IMR-90 (cell line): ENCODE measurements around the gene AGMO. TPM values are rescaled to one million over a fixed set of nuclear protein-coding genes. Genes with fewer than 3 reads are reported as not detected.

Experiments used
- ATAC-seq: fragments of 200-7000 bp; cut with Tn5 transposase; 2 replicates; pipeline ENCODE4 v1.9.1; 2020; ENCODE audit warnings: low read depth, mild to moderate bottlenecking, moderate library complexity
- BruUV-seq: library from RNA; stranded (reverse); fragments of 400-500 nt; replicated peaks from 2 replicates; lab custom pipeline; 2021; lab: Mats Ljungman, UMichigan
- CTCF ChIA-PET: fragments of 300-600 bp; formaldehyde crosslinking; extraction: SDS; loops from one replicate; lab custom pipeline; 2021; ENCODE audit warnings: antibody characterized with exemption; lab: Yijun Ruan, JAX
- POLR2A ChIA-PET: fragments of 300-600 bp; sonication (Branson Sonifier 250); formaldehyde crosslinking; loops from one replicate; lab custom pipeline; 2022; ENCODE audit warnings: antibody characterized with exemption; ENCODE audit not compliant: unreplicated experiment; lab: Charles Lee
- DNase-seq: peaks from one replicate; pipeline ENCODE4 v3.0.0; 2013
- H2AFZ ChIP-seq: replicated peaks from 2 replicates; pipeline ENCODE3; 2013; ENCODE audit warnings: low read length, mild to moderate bottlenecking; ENCODE audit not compliant: poor library complexity
- H2AK5ac ChIP-seq: 2 replicates; pipeline ENCODE4 v1.6.1; 2013; ENCODE audit warnings: low read depth, low read length, inconsistent platforms
- H2AK9ac ChIP-seq: replicated peaks from 2 replicates; pipeline ENCODE3; 2013; ENCODE audit warnings: mild to moderate bottlenecking, low read depth, low read length, moderate library complexity; ENCODE audit not compliant: poor library complexity
- H2BK120ac ChIP-seq: 2 replicates; pipeline ENCODE4 v1.6.1; 2013; ENCODE audit warnings: low read depth, low read length, inconsistent platforms
- H2BK15ac ChIP-seq: 3 replicates; pipeline ENCODE4 v1.6.1; 2013; ENCODE audit warnings: low read depth, low read length, inconsistent platforms
- H2BK20ac ChIP-seq: 2 replicates; pipeline ENCODE4 v1.6.1; 2013; ENCODE audit warnings: low read depth, mild to moderate bottlenecking, inconsistent platforms, low read length, moderate library complexity
- H2BK5ac ChIP-seq: 2 replicates; pipeline ENCODE4 v1.6.1; 2013; ENCODE audit warnings: mild to moderate bottlenecking, low read depth, low read length, inconsistent platforms; ENCODE audit not compliant: poor library complexity, severe bottlenecking
- H3K14ac ChIP-seq: replicated peaks from 2 replicates; pipeline ENCODE4 v1.6.1; 2013; ENCODE audit warnings: low read depth, low read length, inconsistent platforms
- H3K18ac ChIP-seq: 2 replicates; pipeline ENCODE4 v1.6.1; 2013; ENCODE audit warnings: low read depth, low read length, control low read depth
- H3K23ac ChIP-seq: 2 replicates; pipeline ENCODE4 v1.6.1; 2013; ENCODE audit warnings: low read depth, low read length, inconsistent platforms
- H3K27ac ChIP-seq: 2 replicates; pipeline ENCODE4 v1.5.1; 2013; ENCODE audit warnings: mild to moderate bottlenecking, control low read depth, low read length; ENCODE audit not compliant: insufficient read depth
- H3K27me3 ChIP-seq: 2 replicates; pipeline ENCODE4 v1.6.1; 2013; ENCODE audit warnings: low read length; ENCODE audit not compliant: control insufficient read depth, insufficient read depth
- H3K36me3 ChIP-seq: 2 replicates; pipeline ENCODE4 v1.6.1; 2013; ENCODE audit warnings: low read length, mixed read lengths; ENCODE audit not compliant: control insufficient read depth, insufficient read depth
- H3K4ac ChIP-seq: 2 replicates; pipeline ENCODE4 v1.6.1; 2013; ENCODE audit warnings: low read depth, low read length, inconsistent platforms
- H3K4me1 ChIP-seq: 2 replicates; pipeline ENCODE4 v1.6.1; 2013; ENCODE audit warnings: low read length, mixed read lengths; ENCODE audit not compliant: control insufficient read depth, insufficient read depth
- H3K4me2 ChIP-seq: 2 replicates; pipeline ENCODE4 v1.6.1; 2013; ENCODE audit warnings: low read depth, mild to moderate bottlenecking, control low read depth, low read length, moderate library complexity
- H3K4me3 ChIP-seq: 2 replicates; pipeline ENCODE4 v1.5.1; 2013; ENCODE audit warnings: low read depth, mild to moderate bottlenecking, control low read depth, low read length, moderate library complexity; ENCODE audit not compliant: insufficient read depth
- H3K56ac ChIP-seq: 2 replicates; pipeline ENCODE4 v1.6.1; 2013; ENCODE audit warnings: low read length, inconsistent platforms; ENCODE audit not compliant: insufficient read depth; ENCODE audit errors: extremely low read depth
- H3K79me1 ChIP-seq, 2 experiments: 2 replicates each; pipeline ENCODE4 v1.6.1; 2013; ENCODE audit warnings: low read length in 2 of 2, inconsistent platforms in 1 of 2, low read depth in 1 of 2
- H3K9ac ChIP-seq: 2 replicates; pipeline ENCODE4 v1.6.1; 2013; ENCODE audit warnings: low read depth, low read length, control low read depth
- H3K9me1 ChIP-seq: 2 replicates; pipeline ENCODE4 v1.6.1; 2013; ENCODE audit warnings: low read length, inconsistent platforms; ENCODE audit not compliant: insufficient read depth
- H3K9me3 ChIP-seq: 2 replicates; pipeline ENCODE4 v1.6.1; 2013; ENCODE audit warnings: low read length; ENCODE audit not compliant: control insufficient read depth, insufficient read depth
- H4K20me1 ChIP-seq: 2 replicates; pipeline ENCODE4 v1.6.1; 2013; ENCODE audit warnings: low read length, inconsistent platforms; ENCODE audit not compliant: insufficient read depth
- H4K5ac ChIP-seq: 2 replicates; pipeline ENCODE4 v1.6.1; 2013; ENCODE audit warnings: mild to moderate bottlenecking, low read depth, low read length, control low read depth
- H4K8ac ChIP-seq, 2 experiments: 2 replicates each; pipeline ENCODE4 v1.6.1; 2013; ENCODE audit warnings: low read depth in 2 of 2, low read length in 2 of 2, control low read depth in 1 of 2, inconsistent platforms in 1 of 2
- H4K91ac ChIP-seq: 2 replicates; pipeline ENCODE4 v1.6.1; 2013; ENCODE audit warnings: low read depth, low read length, inconsistent platforms; ENCODE audit not compliant: insufficient read depth
- BHLHE40 ChIP-seq: fragments of 150-350 bp; IDR thresholded peaks from 2 replicates; pipeline ENCODE4 v1.6.1; 2016; ENCODE audit warnings: mild to moderate bottlenecking, low read depth, low read length
- CEBPB ChIP-seq: IDR thresholded peaks from 2 replicates; pipeline ENCODE4 v1.6.1; 2012; ENCODE audit warnings: low read depth, low read length, improper control_type of control experiment
- CHD1 ChIP-seq: IDR thresholded peaks from 2 replicates; pipeline ENCODE4 v1.6.1; 2012; ENCODE audit warnings: low read depth, low read length, improper control_type of control experiment
- CTCF ChIP-seq: conservative IDR thresholded peaks from 2 replicates; pipeline ENCODE4 v1.5.1; 2012; ENCODE audit warnings: mild to moderate bottlenecking, low read depth, low read length, improper control_type of control experiment
- ELK1 ChIP-seq: fragments of 150-350 bp; IDR thresholded peaks from 2 replicates; pipeline ENCODE4 v1.6.1; 2016; ENCODE audit warnings: low read depth, mild to moderate bottlenecking, low read length, moderate library complexity, borderline replicate concordance
- FOS ChIP-seq: fragments of 150-350 bp; IDR thresholded peaks from 2 replicates; pipeline ENCODE4 v1.6.1; 2016; ENCODE audit warnings: low read depth, low read length
- MAFK ChIP-seq: IDR thresholded peaks from 2 replicates; pipeline ENCODE4 v1.6.1; 2012; ENCODE audit warnings: low read depth, low read length, improper control_type of control experiment
- MAZ ChIP-seq: IDR thresholded peaks from 2 replicates; pipeline ENCODE4 v1.6.1; 2012; ENCODE audit warnings: low read depth, mild to moderate bottlenecking, low read length, improper control_type of control experiment, moderate library complexity, borderline replicate concordance
- MXI1 ChIP-seq: IDR thresholded peaks from 2 replicates; pipeline ENCODE4 v1.6.1; 2012; ENCODE audit warnings: low read depth, mild to moderate bottlenecking, low read length, moderate library complexity, borderline replicate concordance
- NFE2L2 ChIP-seq: fragments of 150-350 bp; IDR thresholded peaks from 2 replicates; pipeline ENCODE4 v1.6.1; 2016; ENCODE audit warnings: low read depth, mild to moderate bottlenecking, low read length
- POLR2A ChIP-seq: IDR thresholded peaks from 2 replicates; pipeline ENCODE4 v1.6.1; 2012; ENCODE audit warnings: mild to moderate bottlenecking, low read depth, low read length
- RAD21 ChIP-seq: IDR thresholded peaks from 2 replicates; pipeline ENCODE4 v1.6.1; 2012; ENCODE audit warnings: low read length, improper control_type of control experiment
- RCOR1 ChIP-seq: IDR thresholded peaks from 2 replicates; pipeline ENCODE4 v1.6.1; 2012; ENCODE audit warnings: mild to moderate bottlenecking, low read length, improper control_type of control experiment; ENCODE audit not compliant: insufficient replicate concordance
- RFX5 ChIP-seq: IDR thresholded peaks from 2 replicates; pipeline ENCODE4 v1.8.0; 2012; ENCODE audit warnings: low read depth, mild to moderate bottlenecking, low read length, moderate library complexity
- SMC3 ChIP-seq: fragments of 150-350 bp; IDR thresholded peaks from 2 replicates; pipeline ENCODE4 v1.6.1; 2016; ENCODE audit warnings: low read depth, mild to moderate bottlenecking, antibody characterized with exemption, low read length, moderate library complexity
- USF2 ChIP-seq: fragments of 150-350 bp; IDR thresholded peaks from 2 replicates; pipeline ENCODE4 v1.6.1; 2017; ENCODE audit warnings: mild to moderate bottlenecking, antibody characterized with exemption, low read length, low read depth
- WGBS, 2 experiments: methylation state at CpG; one replicate each; pipeline versions ENCODE4 v1.1.5 to v1.1.7; 2013; ENCODE audit warnings: missing lambda C conversion rate in 2 of 2; ENCODE audit not compliant: insufficient read length in 1 of 2; ENCODE audit errors: extremely low coverage in 2 of 2; 5-methylcytosine and 5-hydroxymethylcytosine counted together
- dilution Hi-C: fragments of 300-500 bp; cut with HindIII; formaldehyde crosslinking; loops from one replicate; pipeline ENCODE4 v1.14.3; 2018; ENCODE audit warnings: low sequenced_read_pairs; ENCODE audit not compliant: unreplicated experiment
- in situ Hi-C: fragments of 300-500 bp; cut with MboI; formaldehyde crosslinking; loops from 3 replicates; pipeline ENCODE4 v1.14.3; 2019; ENCODE audit warnings: low sequenced_read_pairs, inconsistent platforms, mixed read lengths
- intact Hi-C: fragments of 100-400 bp; cut with micrococcal nuclease; formaldehyde crosslinking; loops from 2 replicates; pipeline ENCODE4 v1.10.0; 2022
- polyA plus RNA-seq, 3 experiments: library from polyadenylated mRNA; depleted of rRNA; stranded (reverse); fragments of >200 nt; gene quantifications; 2 replicates each; pipeline ENCODE4 v1.2.3, GENCODE V29; 2012; ENCODE audit warnings: low replicate concordance in 1 of 3
- total RNA-seq: library from RNA; depleted of rRNA; stranded (reverse); fragments of >200 nt; gene quantifications from 2 replicates; pipeline ENCODE4 v1.2.3, GENCODE V29; 2012

Gene AGMO
- total and polyA plus RNA-seq, 2 of the 4 experiments (the other 2 are of a cell fraction): not detected

- in situ Hi-C loops: no loop called here
- Histone ChIP-seq H3K36me3 (no peaks in the 10 kb centered on the region), H3K27ac (no peak overlapping the region), H2AK9ac (no peak overlapping the region), H2AK5ac (no peak overlapping the region), H4K5ac (no peak overlapping the region), H3K4me2 (no peak overlapping the region), H3K4ac (no peak overlapping the region), H2BK120ac (no peak overlapping the region), H3K4me1 (no peaks in the 10 kb centered on the region), H2BK20ac (no peak overlapping the region), H3K56ac (no peak overlapping the region), H3K79me1 (no peaks in the 10 kb centered on the region), H3K9me3 (no peaks in the 10 kb centered on the region), H2BK15ac (no peak overlapping the region), H2BK5ac (no peak overlapping the region), H3K4me3 (no peak overlapping the region), H3K9ac (no peak overlapping the region), H4K8ac (no peak overlapping the region), H4K91ac (no peak overlapping the region), H4K20me1 (no peaks in the 10 kb centered on the region), H3K23ac (no peak overlapping the region), H2AFZ (no peak overlapping the region), H3K14ac (no peak overlapping the region), H3K27me3 (no peaks in the 10 kb centered on the region), H3K18ac (no peak overlapping the region), H3K9me1 (no peaks in the 10 kb centered on the region)
- WGBS, 2 experiments: 40% methylated on average over 1 of the region's 4 CpGs; no CpG with 5 or more reads in 1 of the 2 experiments
- dilution Hi-C loops: no loop called here
- no peak for TF ChIP-seq MAZ
- no peak for TF ChIP-seq CTCF
- no peak for TF ChIP-seq RAD21
- TF ChIP-seq MAFK: no peak
- no peak for TF ChIP-seq FOS
- no peak for TF ChIP-seq BHLHE40
- no peak for TF ChIP-seq CEBPB
- TF ChIP-seq MXI1: no peak
- TF ChIP-seq CHD1: no peak
- TF ChIP-seq NFE2L2: no peak
- no peak for TF ChIP-seq SMC3
- no peak for TF ChIP-seq USF2
- no peak for TF ChIP-seq RFX5
- no peak for TF ChIP-seq RCOR1
- no peak for TF ChIP-seq POLR2A
- TF ChIP-seq ELK1: no peak
- DNase-seq: no peak
- BruUV-seq: no TSS peak
- POLR2A ChIA-PET: no interaction called here
- ATAC-seq: no peak
- CTCF ChIA-PET: no interaction called here
- intact Hi-C loops: no loop called here
Measured at GRCh38 chr7:15489383-15489782, 72.4 kb downstream of the AGMO start.
